Astrocyte (in vitro differentiated cells and primary cell): ENCODE results near the gene CBFA2T2.

ENCODE experiments used
- EZH2 ChIP-seq: IDR thresholded peaks from 2 replicates; pipeline ENCODE4 v1.6.1; 2012; ENCODE audit warnings: mild to moderate bottlenecking, low read length, inconsistent platforms; ENCODE audit not compliant: insufficient read depth
- TF ChIP-seq, protein P1 (sequence below): IDR thresholded peaks from 2 replicates; pipeline ENCODE4 v1.5.1; 2011; ENCODE audit warnings: low read depth, mild to moderate bottlenecking, inconsistent platforms, low read length, moderate library complexity; ENCODE audit not compliant: insufficient read depth

DNA sequence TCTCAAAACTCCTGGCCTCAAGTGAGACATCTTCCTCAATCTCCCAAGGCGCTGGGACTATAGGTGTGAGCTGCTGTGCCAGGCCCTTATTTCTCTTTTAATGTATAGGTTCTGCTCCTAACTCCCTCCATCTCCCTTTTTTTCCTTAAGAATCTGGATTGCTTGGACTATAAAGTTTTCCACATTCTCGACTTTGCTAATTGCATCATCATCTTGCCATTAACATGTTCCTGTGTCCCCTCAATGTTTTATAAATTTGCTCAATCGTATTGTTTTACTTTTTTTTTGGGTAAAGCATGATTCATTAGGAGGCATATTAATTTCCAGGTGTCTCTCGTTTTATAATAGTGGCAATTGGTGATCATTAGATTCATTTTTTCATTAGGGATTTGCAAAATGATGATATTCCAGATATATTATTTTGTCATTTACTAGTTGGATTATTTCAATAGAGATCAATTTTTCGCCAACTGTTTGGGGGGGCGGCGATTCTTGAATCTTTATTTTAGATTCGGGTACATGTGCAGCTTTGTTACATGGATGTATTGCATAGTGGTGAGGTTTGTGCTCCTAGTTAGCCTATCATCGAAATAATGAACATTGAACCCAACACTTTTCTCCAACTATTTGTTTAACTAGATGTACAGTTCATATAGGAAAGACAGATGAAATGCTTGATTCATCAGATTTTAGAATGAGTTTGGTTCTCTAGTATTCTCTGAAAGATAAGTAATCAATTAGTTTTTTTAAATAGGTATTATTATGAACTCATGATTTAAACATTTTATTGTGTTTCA, 68.7 kb downstream of the CBFA2T2 start:
- TF ChIP-seq, protein P1, sequence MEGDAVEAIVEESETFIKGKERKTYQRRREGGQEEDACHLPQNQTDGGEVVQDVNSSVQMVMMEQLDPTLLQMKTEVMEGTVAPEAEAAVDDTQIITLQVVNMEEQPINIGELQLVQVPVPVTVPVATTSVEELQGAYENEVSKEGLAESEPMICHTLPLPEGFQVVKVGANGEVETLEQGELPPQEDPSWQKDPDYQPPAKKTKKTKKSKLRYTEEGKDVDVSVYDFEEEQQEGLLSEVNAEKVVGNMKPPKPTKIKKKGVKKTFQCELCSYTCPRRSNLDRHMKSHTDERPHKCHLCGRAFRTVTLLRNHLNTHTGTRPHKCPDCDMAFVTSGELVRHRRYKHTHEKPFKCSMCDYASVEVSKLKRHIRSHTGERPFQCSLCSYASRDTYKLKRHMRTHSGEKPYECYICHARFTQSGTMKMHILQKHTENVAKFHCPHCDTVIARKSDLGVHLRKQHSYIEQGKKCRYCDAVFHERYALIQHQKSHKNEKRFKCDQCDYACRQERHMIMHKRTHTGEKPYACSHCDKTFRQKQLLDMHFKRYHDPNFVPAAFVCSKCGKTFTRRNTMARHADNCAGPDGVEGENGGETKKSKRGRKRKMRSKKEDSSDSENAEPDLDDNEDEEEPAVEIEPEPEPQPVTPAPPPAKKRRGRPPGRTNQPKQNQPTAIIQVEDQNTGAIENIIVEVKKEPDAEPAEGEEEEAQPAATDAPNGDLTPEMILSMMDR: no peak
- TF ChIP-seq EZH2: no peak
